NCI-H1930 (cell line): Measurements from ENCODE around the gene MRPS33.
"Not testable (repeated sequence)": the region's sequence is repeated elsewhere in the genome, so short reads cannot be mapped to it uniquely, and the experiment has no call there.

ENCODE experiments used
- DNase-seq, 2 experiments: peaks; one replicate each; lab custom pipeline; 2025; lab: John Stamatoyannopoulos, UW

The MRPS33 gene

DNA sequence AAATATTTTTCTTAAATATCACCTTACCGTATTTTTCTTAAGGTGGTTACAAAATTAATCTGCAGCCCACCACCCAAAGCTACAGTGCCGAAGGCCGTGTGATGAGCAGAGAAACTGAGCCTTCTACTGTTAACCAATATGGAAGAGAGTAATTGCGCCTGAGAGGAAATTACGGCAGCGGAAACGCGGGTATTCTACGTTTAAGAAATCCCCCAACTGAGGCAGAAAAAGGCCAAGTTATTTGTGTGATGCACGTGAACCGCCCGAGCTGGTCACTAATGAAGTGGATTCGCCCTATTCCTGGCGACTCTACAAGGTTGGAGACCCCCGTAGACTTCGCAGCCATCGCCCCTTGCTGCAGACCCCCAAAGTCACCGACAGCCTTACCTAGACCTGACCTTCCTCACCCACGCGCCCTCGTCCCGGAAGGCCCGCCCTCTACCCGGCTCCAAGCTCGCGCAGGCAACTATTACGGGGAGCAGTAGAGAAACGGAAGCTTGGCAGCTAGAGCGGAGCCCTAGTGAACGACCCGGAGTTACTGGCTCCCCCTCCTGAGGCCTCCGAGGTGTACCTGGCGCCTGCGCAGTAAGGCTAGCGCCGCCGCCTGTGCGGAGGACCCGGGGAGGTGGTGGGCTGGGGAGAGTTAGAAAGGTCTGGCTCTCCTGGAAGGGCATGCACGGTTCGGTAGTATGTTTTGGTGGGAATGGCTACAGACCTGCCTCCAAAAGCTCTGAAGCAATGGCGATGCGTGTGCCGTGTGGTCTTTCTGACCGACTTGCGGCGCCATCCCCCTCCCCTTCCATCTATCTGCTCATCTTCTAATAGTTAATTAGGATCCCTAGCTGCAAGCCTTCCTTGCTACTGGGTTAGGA is at the start of gene MRPS33:
TSS of gene MRPS33 (minus strand) at position 429 of the 872 bp plus-strand sequence. CDS start 4,319 bp downstream, outside the sequence.
- DNase-seq: peak; percentile 98 to 99

DNA sequence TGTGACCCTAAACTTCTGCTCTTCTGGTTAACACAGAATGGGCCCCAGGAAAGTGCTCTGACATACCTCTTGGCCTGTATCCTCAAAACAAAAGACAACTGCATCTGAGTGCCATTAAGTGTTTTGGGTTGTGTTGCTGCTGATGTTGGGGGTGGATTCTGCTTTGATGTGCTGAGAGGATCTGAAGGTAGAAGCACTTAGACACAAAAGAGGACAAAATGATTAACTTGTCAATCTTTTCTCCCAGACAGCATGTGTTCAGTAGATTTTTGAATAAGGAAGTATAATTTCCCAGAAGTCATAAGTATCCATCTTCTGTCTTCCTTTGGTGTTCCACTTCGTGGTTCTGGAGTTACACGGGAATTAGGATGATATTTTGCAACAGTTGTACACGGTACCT is 43.0 kb upstream of the MRPS33 start:
- DNase-seq: no peak

DNA sequence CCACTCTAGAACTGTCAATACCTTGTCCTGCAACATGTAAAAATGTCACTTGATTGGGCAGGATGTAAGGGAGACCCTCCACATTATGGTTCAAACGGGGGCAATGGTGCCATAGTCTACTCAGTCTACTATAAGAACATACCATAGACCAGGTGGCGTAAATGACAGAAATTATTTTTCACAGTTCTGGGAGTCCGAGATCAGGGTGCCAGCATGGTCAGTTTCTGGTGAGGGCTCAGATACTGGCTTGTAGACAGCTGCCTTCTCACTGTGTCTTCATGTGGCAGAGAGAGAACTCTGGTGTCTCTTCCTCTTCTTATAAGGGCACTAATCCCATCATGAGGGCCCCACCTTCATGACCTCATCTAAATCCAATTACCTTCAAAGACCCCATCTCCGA is 40.4 kb upstream of the MRPS33 start:
- DNase-seq: no peak

GRCh38 chr7:141053626-141054025 is 38.9 kb upstream of the MRPS33 start:
- DNase-seq: no peak

DNA sequence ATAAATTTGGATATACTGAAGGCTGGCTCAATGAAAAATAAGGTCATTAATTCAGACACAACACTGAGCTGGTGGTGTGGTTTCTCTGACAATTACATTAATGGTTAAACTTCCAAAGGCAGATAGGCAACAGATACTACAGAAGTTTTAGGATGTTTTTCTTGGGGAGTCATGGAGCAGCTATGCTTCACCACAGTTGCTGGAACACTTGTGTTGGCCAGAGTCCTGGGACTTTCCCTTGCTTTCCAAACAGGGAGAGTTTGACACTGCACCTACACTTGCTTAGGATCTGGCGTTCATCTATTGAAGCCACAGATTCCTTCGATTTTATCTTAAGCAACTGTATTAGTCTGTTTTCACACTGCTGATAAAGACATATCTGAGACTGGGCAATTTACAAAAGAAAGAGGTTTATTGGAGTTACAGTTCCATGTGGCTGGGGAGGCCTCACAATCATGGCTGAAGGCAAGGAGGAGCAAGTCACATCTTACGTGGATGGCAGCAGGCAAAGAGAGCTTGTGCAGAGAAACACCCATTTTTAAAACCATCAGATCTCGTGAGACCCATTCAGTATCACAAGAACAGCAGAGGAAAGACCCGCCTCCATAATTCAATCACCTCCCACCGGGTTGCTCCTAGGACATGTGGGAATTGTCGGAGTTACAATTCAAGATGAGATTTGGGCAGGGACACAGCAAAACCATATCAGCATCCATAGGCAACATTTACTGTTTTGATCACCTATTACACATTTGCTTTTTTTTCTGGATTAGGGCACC is 31.3 kb upstream of the MRPS33 start:
- DNase-seq: no peak

DNA sequence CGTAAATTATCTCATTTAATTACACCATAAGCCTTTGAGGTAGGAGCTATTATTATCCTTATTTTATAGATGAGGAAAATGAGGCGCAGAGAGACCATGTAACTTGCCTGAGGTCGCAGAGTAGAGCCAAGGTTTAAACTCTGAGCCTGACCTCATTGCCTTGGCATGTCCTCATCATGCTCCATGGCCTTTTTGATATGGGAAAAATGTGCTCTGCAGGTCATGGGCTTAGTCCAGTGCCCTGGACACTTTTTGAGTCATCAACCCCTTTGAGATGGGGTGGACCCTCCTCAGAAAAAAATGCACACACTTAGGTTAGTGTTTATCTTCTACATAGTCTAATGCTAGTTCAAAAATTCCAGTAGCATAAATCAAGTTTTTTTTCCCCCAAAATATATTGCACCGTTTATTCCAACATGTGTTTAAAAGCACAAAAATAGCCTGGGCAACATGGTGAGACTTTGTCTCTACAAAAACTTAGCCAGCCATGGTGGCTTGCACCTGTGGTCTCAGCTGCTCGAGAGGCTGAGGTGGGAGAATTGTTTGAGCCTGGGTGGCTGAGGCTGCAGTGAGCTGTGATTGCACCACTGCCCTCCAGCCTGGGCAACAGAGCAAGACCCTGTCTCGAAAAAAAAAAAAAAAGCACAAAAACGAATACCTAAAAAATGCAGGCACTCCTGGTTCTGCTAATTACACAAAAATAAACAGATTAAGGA is 30.5 kb upstream of the MRPS33 start:
- no peak for DNase-seq

DNA sequence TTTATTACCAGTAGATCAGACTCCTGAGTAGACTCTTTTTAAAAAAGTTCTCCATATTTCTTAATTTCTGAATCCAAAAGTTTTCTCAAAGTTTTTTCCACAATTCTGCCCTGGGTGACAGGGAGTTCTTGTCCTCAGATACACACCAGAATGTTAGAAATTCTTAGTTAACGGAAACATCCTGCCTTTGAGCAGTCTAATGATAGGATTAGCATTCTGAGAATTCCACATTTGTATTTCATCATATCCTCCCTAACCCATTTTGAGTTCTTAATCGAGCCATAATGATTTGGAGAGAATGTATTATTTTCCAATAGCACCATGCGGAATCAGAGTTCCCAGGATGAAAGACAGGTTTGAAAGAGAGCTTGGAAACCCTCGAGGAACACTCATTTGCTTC is 28.9 kb upstream of the MRPS33 start:
- DNase-seq: no peak

DNA sequence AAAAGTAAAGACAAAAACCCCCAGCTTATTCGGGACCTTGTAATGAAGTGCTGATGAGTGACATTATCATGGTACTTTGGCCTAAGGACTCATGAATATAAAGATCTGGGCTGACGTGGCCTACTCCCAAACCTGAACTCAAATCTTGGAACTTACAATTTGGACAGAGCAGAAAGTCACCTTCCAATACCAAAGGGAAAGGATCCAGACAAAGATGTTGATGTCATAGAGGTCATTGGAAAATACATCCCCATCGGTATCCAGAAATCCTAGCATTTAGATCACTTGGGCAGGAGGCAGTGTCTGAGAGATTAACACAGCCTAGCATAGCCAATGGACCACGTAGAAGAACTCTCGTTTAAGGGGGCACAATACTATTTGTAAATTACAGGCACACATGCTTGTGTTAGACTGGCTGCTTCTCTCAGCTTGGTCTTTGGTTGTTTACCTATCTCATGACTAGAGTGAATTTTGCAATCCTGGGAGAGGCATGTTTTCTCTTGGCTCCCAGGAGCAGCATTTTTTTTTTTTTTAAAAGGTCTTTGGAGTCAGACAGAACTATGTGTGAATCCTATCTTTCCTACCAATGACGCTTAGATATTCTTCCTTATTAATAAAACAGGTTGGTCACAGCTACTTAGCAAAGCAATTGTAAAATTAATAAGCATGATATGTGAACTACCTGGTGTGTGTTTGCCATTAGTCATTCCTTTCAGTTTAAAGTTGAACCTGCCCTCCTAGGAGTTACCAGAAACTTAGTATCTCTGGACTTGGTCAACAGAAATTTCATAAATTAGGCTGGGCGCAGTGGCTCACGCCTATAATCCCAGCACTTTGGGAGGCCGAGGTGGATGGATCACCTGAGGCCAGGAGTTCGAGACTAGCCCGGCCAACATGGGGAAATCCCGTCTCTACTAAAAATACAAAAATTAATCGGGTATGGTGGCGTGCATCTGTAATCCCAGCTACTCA is 27.8 kb upstream of the MRPS33 start:
- DNase-seq: no peak

- DNase-seq: no peak
Observed at GRCh38 chr7:141039376-141039775, 24.6 kb upstream of the MRPS33 start.

- DNase-seq: not testable (repeated sequence)
Observed at GRCh38 chr7:141038100-141038499, 23.3 kb upstream of the MRPS33 start.

GRCh38 chr7:141032539-141033323 is 18.0 kb upstream of the MRPS33 start:
- not testable (repeated sequence) for DNase-seq

GRCh38 chr7:141028767-141029166 is 14.0 kb upstream of the MRPS33 start:
- DNase-seq: no peak

DNA sequence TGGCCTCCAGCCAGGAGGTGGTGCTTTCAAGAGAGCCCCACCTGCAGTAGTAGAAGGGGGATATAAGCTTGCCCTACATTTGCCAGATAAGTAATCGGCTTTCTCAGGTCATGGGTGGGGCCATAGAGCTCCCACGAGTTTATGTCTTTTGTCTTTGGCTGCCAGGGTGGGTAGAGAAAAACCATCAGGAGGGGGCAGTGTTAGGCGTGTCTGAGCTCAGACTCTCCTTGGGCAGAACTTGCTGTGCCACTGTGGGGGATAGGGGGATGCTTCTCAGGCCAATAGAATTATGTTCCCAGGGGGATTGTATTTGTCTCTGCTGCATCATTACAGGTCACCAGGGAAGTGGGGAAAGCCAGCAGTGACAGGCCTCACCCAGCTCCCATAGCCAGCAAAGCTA is 12.3 kb upstream of the MRPS33 start:
- no peak for DNase-seq

- no peak for DNase-seq
Observed at GRCh38 chr7:141024668-141025067, 9.9 kb upstream of the MRPS33 start.

- no peak for DNase-seq
Observed at GRCh38 chr7:141023295-141023694, 8.5 kb upstream of the MRPS33 start.

- no peak for DNase-seq
Observed at GRCh38 chr7:141017555-141017954, 2.8 kb upstream of the MRPS33 start.

- DNase-seq: no peak
Observed at GRCh38 chr7:141016349-141016748, 1.6 kb upstream of the MRPS33 start.

DNA sequence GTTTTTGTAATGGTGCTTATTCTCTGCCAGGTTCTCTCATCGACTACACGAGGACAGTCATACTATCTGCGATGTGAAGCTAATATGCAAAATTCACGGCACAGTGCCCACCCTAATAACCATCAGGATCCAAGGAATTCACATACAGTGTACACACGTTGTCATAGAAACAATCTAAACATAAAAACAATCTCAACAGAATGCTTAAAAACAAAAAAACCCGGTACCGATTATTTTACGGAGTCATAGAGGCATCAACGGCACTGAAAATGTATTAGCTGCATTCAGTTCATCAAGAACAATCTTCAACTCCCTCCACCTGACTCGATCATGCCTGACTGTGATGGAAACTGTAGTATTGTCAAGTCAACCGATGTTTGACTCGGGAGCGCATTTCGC is 628 bp downstream of the MRPS33 start:
- no peak for DNase-seq

GRCh38 chr7:141013345-141013715 is 1.4 kb downstream of the MRPS33 start:
- no peak for DNase-seq

DNA sequence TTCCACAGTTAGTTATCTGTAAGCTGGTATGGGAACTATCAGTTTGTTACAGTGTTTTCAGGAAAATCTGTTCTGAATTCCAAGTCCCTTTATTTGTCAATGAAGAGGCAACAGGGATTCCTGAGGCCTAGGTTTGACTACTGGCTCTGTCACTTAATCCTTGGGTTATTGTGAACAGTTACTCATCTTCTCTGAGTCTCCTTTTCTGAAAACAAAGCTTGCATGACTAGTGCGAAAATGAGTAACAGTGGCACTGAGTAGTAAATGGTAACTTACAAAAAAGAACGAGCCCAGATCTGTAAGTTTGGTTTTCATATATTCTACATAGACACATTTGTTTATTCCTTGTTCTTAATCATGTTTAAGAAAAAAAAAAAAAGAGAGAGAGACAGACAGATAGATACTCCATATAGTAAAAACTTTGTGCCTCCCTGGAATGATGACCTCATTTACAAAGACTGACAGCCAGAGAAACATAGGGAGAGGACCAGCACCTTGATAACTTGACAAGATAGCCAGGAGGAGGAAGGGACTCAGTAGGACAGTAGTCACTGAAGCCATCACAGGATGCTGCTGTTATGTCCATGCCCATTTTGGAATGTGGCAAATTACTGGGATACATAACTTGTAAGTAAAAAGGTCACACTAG is 1.9 kb downstream of the MRPS33 start:
- no peak for DNase-seq
